NCI-H345 treated with DMSO at 0.1 percent for 48 hours (cell line): ENCODE measurements around the gene GON7.
"Not testable (repeated sequence)": the region's sequence is repeated elsewhere in the genome, so short reads cannot be mapped to it uniquely, and the experiment has no call there.

Experiments used
- DNase-seq: peaks from one replicate; lab custom pipeline; 2025; ENCODE audit not compliant: unreplicated experiment; lab: John Stamatoyannopoulos, UW

Gene GON7

GRCh38 chr14:93159625-93160352, 47.1 kb downstream of the GON7 start:
- not testable (repeated sequence) for DNase-seq

- not testable (repeated sequence) for DNase-seq
These were observed 48.5 kb downstream of the GON7 start for GRCh38 chr14:93158349-93158748.

DNA sequence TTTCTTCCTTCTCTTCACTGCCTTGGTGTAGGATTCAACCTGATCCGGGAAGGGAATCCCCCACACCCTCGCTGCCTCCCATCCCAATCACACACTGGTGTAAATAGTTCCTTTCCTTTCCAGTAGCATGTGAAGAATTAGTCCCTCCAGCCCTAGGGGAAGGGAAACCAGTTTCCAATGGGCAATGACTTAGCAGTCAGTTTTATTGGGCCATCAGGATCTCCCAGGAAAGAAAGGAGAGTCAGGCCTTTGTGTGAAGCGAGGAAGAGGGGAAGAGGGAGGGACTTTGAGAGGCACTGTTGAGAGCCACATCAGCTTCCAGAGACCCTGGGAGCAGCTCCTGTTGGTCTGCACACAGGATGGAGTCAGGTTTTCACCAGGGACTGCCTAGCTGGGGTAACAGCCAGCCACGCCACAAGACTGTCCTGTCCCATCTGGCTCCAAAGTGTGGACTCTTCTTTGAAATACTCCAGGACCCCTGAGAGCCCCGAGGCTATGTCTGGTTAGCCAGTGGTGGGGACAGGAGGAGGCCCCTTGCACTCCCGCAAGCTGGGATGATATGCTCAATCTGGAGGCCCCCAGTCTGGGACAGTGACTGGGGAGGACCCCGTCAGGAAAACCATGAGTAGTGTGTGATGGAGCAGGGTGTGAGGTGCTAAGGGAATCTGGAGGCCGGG, 50.0 kb downstream of the GON7 start:
- DNase-seq: no peak

GRCh38 chr14:93155667-93156066, 51.2 kb downstream of the GON7 start:
- DNase-seq: no peak

DNA sequence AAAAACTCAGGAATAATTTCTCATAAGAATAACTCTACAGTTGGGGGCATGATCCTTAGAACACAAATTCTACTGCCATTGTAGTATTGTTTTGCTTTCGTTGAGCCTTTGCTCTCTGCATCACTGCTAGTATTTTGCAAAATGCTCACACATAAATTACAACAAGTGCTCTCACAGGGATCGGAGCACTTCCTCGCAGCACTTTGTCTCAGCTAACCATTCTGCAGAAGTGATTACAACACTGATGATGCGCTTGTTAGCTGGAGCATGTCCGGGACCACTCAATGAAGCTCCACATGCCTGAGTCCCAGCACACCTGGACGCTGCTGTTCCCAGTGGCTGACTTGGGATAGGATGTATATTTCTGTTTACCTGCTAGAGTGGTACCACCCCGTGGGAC, 53.7 kb downstream of the GON7 start:
- DNase-seq: no peak
